Caco-2 (cell line): Measurements from ENCODE around the gene BORCS6. TPM values are rescaled to one million over a fixed set of nuclear protein-coding genes. Genes with fewer than 3 reads are reported as not detected.

Experiments
- BruUV-seq: library from RNA; stranded (reverse); fragments of 400-500 nt; replicated peaks from 2 replicates; lab custom pipeline; 2021; lab: Mats Ljungman, UMichigan
- CTCF ChIA-PET: fragments of 300-600 bp; sonication (Branson Sonifier 250); formaldehyde crosslinking; loops from one replicate; lab custom pipeline; 2022; ENCODE audit warnings: antibody characterized with exemption; lab: Charles Lee
- POLR2A ChIA-PET: fragments of 300-600 bp; sonication (Branson Sonifier 250); formaldehyde crosslinking; loops from one replicate; lab custom pipeline; 2022; ENCODE audit warnings: antibody characterized with exemption; lab: Charles Lee
- DNase-seq, 2 experiments: peaks; one replicate each; pipeline versions ENCODE4 v3.0.0 to v3.0.0-alpha.2; 2020 to 2022
- H3K27me3 ChIP-seq: replicated peaks from 2 replicates; pipeline ENCODE4 v1.6.0; 2011; ENCODE audit warnings: low read length; ENCODE audit not compliant: control insufficient read depth, insufficient read depth
- H3K36me3 ChIP-seq: 2 replicates; pipeline ENCODE4 v1.5.1; 2011; ENCODE audit warnings: low read length; ENCODE audit not compliant: control insufficient read depth, insufficient read depth
- H3K4me1 ChIP-seq: fragments of 250-450 bp; sonication (Bioruptor Pico); 2 replicates; pipeline ENCODE4 v1.5.1; 2020; ENCODE audit warnings: mild to moderate bottlenecking
- H3K4me3 ChIP-seq: 2 replicates; pipeline ENCODE4 v1.5.1; 2011; ENCODE audit warnings: low read depth, mild to moderate bottlenecking, control low read depth, low read length
- H3K9me3 ChIP-seq: fragments of 250-450 bp; sonication (Bioruptor Pico); 2 replicates; pipeline ENCODE4 v1.5.1; 2020; ENCODE audit warnings: mild to moderate bottlenecking, moderate library complexity
- H3K27ac Mint-ChIP-seq: one replicate; pipeline ENCODE4 v1.8.0; 2022; ENCODE audit warnings: mixed read lengths; ENCODE audit not compliant: unreplicated experiment
- H3K27me3 Mint-ChIP-seq: one replicate; pipeline ENCODE4 v1.8.0; 2022; ENCODE audit warnings: mixed read lengths; ENCODE audit not compliant: insufficient read depth, unreplicated experiment
- H3K36me3 Mint-ChIP-seq: one replicate; pipeline ENCODE4 v1.8.0; 2022; ENCODE audit warnings: mild to moderate bottlenecking, mixed read lengths; ENCODE audit not compliant: insufficient read depth, unreplicated experiment
- H3K4me1 Mint-ChIP-seq: one replicate; pipeline ENCODE4 v1.8.0; 2022; ENCODE audit warnings: low read depth, mixed read lengths; ENCODE audit not compliant: unreplicated experiment
- H3K4me3 Mint-ChIP-seq: one replicate; pipeline ENCODE4 v1.8.0; 2022; ENCODE audit warnings: mild to moderate bottlenecking, moderate library complexity, mixed read lengths; ENCODE audit not compliant: unreplicated experiment
- H3K9me3 Mint-ChIP-seq: one replicate; pipeline ENCODE4 v1.8.0; 2022; ENCODE audit warnings: mixed read lengths; ENCODE audit not compliant: unreplicated experiment
- CTCF ChIP-seq, 2 experiments: fragments of 200-600 bp in 1 of 2; IDR thresholded peaks; 1 replicate in 1 of 2; 2 replicates in 1 of 2; pipeline versions ENCODE4 v1.5.1 to v1.8.0; 2011 to 2022; ENCODE audit warnings: antibody characterized with exemption in 1 of 2, control low read depth in 1 of 2, inconsistent platforms in 1 of 2, low read depth in 1 of 2, low read length in 1 of 2, mild to moderate bottlenecking in 1 of 2, moderate library complexity in 1 of 2; ENCODE audit not compliant: insufficient read depth in 1 of 2, severe bottlenecking in 1 of 2, unreplicated experiment in 1 of 2
- intact Hi-C: fragments of 100-400 bp; cut with micrococcal nuclease; formaldehyde crosslinking; loops from one replicate; pipeline ENCODE4 v1.10.0; 2022; ENCODE audit not compliant: unreplicated experiment
- total RNA-seq: library from RNA; stranded (reverse); gene quantifications from 2 replicates; pipeline ENCODE4 v1.2.3, GENCODE V29; 2022

Gene BORCS6
- total RNA-seq, 1 experiment from 2014 or later: 4.7 TPM

GRCh38 chr17:8158267-8159031, 31.5 kb downstream of the BORCS6 start:
- Mint-ChIP-seq H3K36me3 (peaks cover 38% of the 10 kb centered on the region), H3K4me3 (no peak overlapping the region), H3K27me3 (no peaks in the 10 kb centered on the region), H3K4me1 (peaks cover 21% of the 10 kb centered on the region), H3K27ac (peak overlapping the region; percentile 25), H3K9me3 (no peaks in the 10 kb centered on the region)
- DNase-seq: peak; percentile 80 to 86
- CTCF ChIA-PET: no interaction called here
- peak; percentile 57 to 61 for TF ChIP-seq CTCF (IDR thresholded peaks at IDR 0.05; ENCODE audit: insufficient read depth in 1 of 2, low read depth in 1 of 2, low read length in 1 of 2, severe bottlenecking in 1 of 2, unreplicated experiment in 1 of 2)
- no TSS peak for BruUV-seq
- H3K9me3 ChIP-seq: no peaks in the 10 kb centered on the region
- H3K4me1 ChIP-seq: peaks cover 20% of the 10 kb centered on the region
- intact Hi-C loops: loop anchor here (2.0 kb wide), 1 partner anchor 34 kb away; the partner anchor contains the start of gene HES7
- no peaks in the 10 kb centered on the region for H3K27me3 ChIP-seq
- H3K36me3 ChIP-seq: no peaks in the 10 kb centered on the region
- POLR2A ChIA-PET: interaction anchor here (1.0 kb wide), 1 partner anchor 15 kb away, joined by 3 read pairs; no protein-coding TSS in a partner anchor
- H3K4me3 ChIP-seq: no peak overlapping the region

- H3K36me3 ChIP-seq: no peaks in the 10 kb centered on the region
- intact Hi-C loops: loop anchor here (1.0 kb wide), 1 partner anchor 18 kb away; no protein-coding TSS in a partner anchor
- Mint-ChIP-seq H3K36me3 (peaks cover 30% of the 10 kb centered on the region), H3K9me3 (no peaks in the 10 kb centered on the region), H3K4me1 (peaks cover 26% of the 10 kb centered on the region), H3K4me3 (no peak overlapping the region), H3K27ac (no peak overlapping the region), H3K27me3 (no peaks in the 10 kb centered on the region)
- peaks cover 19% of the 10 kb centered on the region for H3K4me1 ChIP-seq
- BruUV-seq: no TSS peak
- ChIA-PET POLR2A (interaction anchor here (0.6 to 1.8 kb wide), 7 partner anchors 17 to 468 kb away, joined by 3 to 23 read pairs (median 4); partner anchors contain the start of gene WRAP53), CTCF (interaction anchor here (0.6 to 1.5 kb wide), 10 partner anchors 17 to 139 kb away, joined by 3 to 5 read pairs (median 4); partner anchors contain the start of gene SLC25A35)
- peak overlapping the region; percentile 44 for H3K4me3 ChIP-seq
- H3K27me3 ChIP-seq: no peaks in the 10 kb centered on the region
- TF ChIP-seq CTCF (IDR thresholded peaks at IDR 0.05; ENCODE audit: insufficient read depth in 1 of 2, low read depth in 1 of 2, low read length in 1 of 2, severe bottlenecking in 1 of 2, unreplicated experiment in 1 of 2): no peak
- H3K9me3 ChIP-seq: no peaks in the 10 kb centered on the region
- peak; percentile 97 to 99 for DNase-seq
Measured at GRCh38 chr17:8156246-8156992, 33.6 kb downstream of the BORCS6 start.

DNA sequence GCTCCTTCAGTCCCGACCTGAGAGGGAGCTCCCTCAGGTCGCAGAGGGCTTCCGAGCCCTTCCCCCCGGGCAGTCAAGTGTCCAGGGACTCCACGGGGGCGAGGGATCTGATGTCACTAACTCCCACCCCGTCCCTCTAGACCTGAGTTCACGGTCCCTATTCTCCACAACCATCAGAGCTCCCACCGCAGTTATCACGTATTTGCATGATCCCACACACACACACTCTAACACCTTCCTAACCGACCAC, 34.1 kb downstream of the BORCS6 start:
- POLR2A ChIA-PET: interaction anchor here (1.0 to 1.8 kb wide), 3 partner anchors 17 to 99 kb away, joined by 3 to 23 read pairs (median 4); no protein-coding TSS in a partner anchor
- Histone ChIP-seq H3K4me1 (peaks cover 19% of the 10 kb centered on the region), H3K4me3 (peak overlapping the region; percentile 44), H3K36me3 (no peaks in the 10 kb centered on the region), H3K9me3 (no peaks in the 10 kb centered on the region), H3K27me3 (no peaks in the 10 kb centered on the region)
- CTCF ChIA-PET: interaction anchor here (1.5 kb wide), 1 partner anchor 34 kb away, joined by 3 read pairs; no protein-coding TSS in a partner anchor
- no peaks in the 10 kb centered on the region for H3K9me3 Mint-ChIP-seq
- H3K4me3 Mint-ChIP-seq: no peak overlapping the region
- no peak for TF ChIP-seq CTCF (IDR thresholded peaks at IDR 0.05; ENCODE audit: insufficient read depth in 1 of 2, low read depth in 1 of 2, low read length in 1 of 2, severe bottlenecking in 1 of 2, unreplicated experiment in 1 of 2)
- H3K36me3 Mint-ChIP-seq: peaks cover 25% of the 10 kb centered on the region
- DNase-seq: no peak
- intact Hi-C loops: loop anchor here (1.0 kb wide), 1 partner anchor 18 kb away; no protein-coding TSS in a partner anchor
- peaks cover 26% of the 10 kb centered on the region for H3K4me1 Mint-ChIP-seq
- no peaks in the 10 kb centered on the region for H3K27me3 Mint-ChIP-seq
- BruUV-seq: no TSS peak
- no peak overlapping the region for H3K27ac Mint-ChIP-seq
